ENCODE results near the gene LRP6. TPM values are rescaled to one million over a fixed set of nuclear protein-coding genes. Genes with fewer than 3 reads are reported as not detected.

Gene LRP6
- total and polyA plus RNA-seq, 10 donors: 0.63 to 14.9 (median 9.6) TPM

DNA sequence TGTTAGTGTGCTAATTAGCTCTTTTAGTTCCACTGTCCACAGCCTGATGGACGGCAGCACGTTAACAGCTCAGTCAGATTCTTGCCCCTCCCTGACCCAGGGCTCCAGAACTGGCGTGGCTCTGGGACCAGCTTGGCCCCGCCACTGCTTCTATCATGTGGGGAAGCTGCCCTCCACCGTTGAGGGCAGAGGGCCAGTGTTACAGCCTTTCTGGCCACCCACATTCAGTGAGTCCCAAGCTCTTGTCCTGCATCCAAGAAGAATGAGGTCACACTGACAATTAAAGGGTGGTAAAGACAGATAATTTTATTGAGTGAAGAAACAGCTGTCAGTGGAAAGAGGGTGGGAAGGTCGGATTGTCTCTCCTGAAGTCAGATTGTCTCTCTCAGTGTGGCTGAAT, 159.2 kb downstream of the LRP6 start:
- Histone ChIP-seq H3K27me3 (replicated peaks in 1 of 7) (no peaks in the 10 kb centered on the region), H3K27ac (no peak overlapping the region), H3K9me3 (peaks cover 11 to 63% (median 43%) of the 10 kb centered on the region in 8 donors), H3K4me3 (no peak overlapping the region), H3K36me3 (no peaks in the 10 kb centered on the region), H3K4me1 (no peaks in the 10 kb centered on the region)
- intact Hi-C loops (cut with DNase I; ENCODE audit: low total_unique reads): no loop called here
- WGBS, 5 donors: 81 to 90% (median 88%) methylated on average over 3 to 6 of the region's 6 CpGs
- TF ChIP-seq, protein P1, sequence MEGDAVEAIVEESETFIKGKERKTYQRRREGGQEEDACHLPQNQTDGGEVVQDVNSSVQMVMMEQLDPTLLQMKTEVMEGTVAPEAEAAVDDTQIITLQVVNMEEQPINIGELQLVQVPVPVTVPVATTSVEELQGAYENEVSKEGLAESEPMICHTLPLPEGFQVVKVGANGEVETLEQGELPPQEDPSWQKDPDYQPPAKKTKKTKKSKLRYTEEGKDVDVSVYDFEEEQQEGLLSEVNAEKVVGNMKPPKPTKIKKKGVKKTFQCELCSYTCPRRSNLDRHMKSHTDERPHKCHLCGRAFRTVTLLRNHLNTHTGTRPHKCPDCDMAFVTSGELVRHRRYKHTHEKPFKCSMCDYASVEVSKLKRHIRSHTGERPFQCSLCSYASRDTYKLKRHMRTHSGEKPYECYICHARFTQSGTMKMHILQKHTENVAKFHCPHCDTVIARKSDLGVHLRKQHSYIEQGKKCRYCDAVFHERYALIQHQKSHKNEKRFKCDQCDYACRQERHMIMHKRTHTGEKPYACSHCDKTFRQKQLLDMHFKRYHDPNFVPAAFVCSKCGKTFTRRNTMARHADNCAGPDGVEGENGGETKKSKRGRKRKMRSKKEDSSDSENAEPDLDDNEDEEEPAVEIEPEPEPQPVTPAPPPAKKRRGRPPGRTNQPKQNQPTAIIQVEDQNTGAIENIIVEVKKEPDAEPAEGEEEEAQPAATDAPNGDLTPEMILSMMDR (IDR thresholded peaks at IDR 0.05 in 8 of 11, conservative IDR thresholded peaks at IDR 0.05 in 3 of 11): no peak
- TF ChIP-seq POLR2AphosphoS5 (IDR thresholded peaks at IDR 0.05) (no peak), POLR2A (IDR thresholded peaks at IDR 0.05) (no peak)
- DNase-seq: peak; percentile 41

DNA sequence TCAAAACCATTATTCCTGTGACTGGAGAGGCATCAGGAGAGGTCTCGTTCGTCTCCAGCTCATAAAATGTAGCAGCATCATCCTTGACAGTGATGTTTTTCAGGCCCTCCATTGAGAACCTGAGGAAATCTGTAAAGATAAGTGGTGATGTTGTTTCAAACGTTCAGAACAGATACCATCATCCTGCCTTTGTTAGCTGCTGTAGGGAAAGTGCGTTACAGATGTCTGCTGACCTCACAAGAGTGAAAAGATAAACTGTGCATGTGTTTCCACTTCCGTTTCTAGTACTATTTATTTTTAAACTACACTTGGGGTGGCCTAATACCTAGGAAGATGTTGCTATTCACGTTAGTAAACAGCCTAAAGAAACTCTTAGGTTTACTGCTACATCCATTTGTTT, 167.7 kb downstream of the LRP6 start:
- WGBS, 5 donors: 44 to 70% (median 51%) methylated on average over 6 of the region's 6 CpGs
- TF ChIP-seq POLR2AphosphoS5 (IDR thresholded peaks at IDR 0.05): no peak
- TF ChIP-seq, protein P1 (IDR thresholded peaks at IDR 0.05 in 8 of 11, conservative IDR thresholded peaks at IDR 0.05 in 3 of 11): no peak
- TF ChIP-seq POLR2A (IDR thresholded peaks at IDR 0.05): no peak
- DNase-seq: no peak
- intact Hi-C loops (cut with DNase I; ENCODE audit: low total_unique reads): no loop called here
- no peak overlapping the region for H3K27ac ChIP-seq
- no peaks in the 10 kb centered on the region for H3K27me3 ChIP-seq (replicated peaks in 1 of 7)
- H3K4me1 ChIP-seq: no peaks in the 10 kb centered on the region
- H3K36me3 ChIP-seq: no peaks in the 10 kb centered on the region
- no peak overlapping the region for H3K4me3 ChIP-seq
- H3K9me3 ChIP-seq: peaks cover 0 to 8% (median 6%) of the 10 kb centered on the region in 8 donors

DNA sequence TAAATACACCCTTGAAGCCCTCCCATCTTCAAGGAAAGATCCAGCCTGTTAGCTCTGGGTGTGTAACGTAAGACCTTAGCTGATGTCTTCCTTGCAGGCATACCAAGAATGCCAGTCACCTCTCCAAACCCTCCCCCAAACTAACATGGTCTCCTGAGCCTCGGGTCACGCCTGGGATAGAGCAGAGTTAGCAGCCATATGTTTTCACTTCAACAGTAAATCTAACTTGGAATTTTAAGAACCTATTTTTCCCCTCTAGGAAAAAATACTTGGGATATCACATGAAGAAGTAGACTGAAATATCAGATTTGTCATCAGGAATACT, 168.2 kb downstream of the LRP6 start:
- no peaks in the 10 kb centered on the region for H3K36me3 ChIP-seq
- DNase-seq: no peak
- no peak overlapping the region for H3K27ac ChIP-seq
- 78 to 94% (median 86%) methylated on average over 3 of the region's 3 CpGs for WGBS, 5 donors
- intact Hi-C loops (cut with DNase I; ENCODE audit: low total_unique reads): no loop called here
- H3K4me3 ChIP-seq: no peak overlapping the region
- TF ChIP-seq, protein P1 (IDR thresholded peaks at IDR 0.05 in 8 of 11, conservative IDR thresholded peaks at IDR 0.05 in 3 of 11): no peak
- no peak for TF ChIP-seq POLR2A (IDR thresholded peaks at IDR 0.05)
- TF ChIP-seq POLR2AphosphoS5 (IDR thresholded peaks at IDR 0.05): no peak
- H3K4me1 ChIP-seq: no peaks in the 10 kb centered on the region
- peaks cover 0 to 4% (median 2%) of the 10 kb centered on the region in 8 donors for H3K9me3 ChIP-seq
- H3K27me3 ChIP-seq (replicated peaks in 1 of 7): no peaks in the 10 kb centered on the region

DNA sequence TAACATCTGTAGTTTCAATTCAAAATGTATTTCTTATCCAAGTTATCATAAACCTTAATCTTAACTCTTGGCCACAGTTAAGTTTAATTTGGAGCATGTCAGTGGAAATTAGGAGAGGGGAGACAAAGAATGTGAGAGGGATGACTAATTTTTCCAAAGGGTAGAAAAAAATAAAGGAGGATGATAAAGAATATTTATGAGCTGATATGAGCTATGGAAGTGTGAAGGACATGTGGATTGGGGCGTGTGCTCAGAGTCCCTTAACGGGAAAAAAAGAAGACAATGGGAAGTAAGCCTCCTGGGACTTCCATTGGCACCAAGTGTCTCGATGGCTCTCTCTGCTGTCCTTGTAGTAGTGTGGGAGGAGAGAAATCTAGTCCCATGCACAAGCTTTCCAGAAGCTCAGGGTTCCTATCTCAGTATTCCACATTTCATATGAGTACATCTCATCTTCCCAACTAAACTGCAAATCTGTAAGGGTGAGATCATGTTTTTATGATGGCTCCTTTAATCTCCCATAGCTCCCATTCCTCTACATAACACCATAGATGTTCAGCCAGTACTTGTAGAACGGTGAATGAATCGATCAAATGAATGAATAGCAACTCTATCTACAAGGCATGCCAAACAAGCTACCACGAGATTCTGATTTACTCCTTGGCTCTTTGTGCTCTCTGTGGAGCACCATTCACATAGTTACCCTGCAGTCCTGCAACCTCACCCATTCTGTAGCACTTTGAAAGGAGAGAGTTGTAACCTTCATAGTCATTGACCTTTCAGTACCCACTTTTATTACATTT, 168.8 kb downstream of the LRP6 start:
- Histone ChIP-seq H3K9me3 (no peaks in the 10 kb centered on the region), H3K27ac (no peak overlapping the region), H3K36me3 (no peaks in the 10 kb centered on the region), H3K27me3 (replicated peaks in 1 of 7) (peaks cover 0 to 4% (median 0%) of the 10 kb centered on the region in 7 donors), H3K4me3 (no peak overlapping the region), H3K4me1 (no peaks in the 10 kb centered on the region)
- whole genome bisulfite sequencing, 5 donors: 79 to 87% (median 83%) methylated on average over 6 of the region's 6 CpGs
- intact Hi-C loops (cut with DNase I; ENCODE audit: low total_unique reads): no loop called here
- TF ChIP-seq, protein P1 (IDR thresholded peaks at IDR 0.05 in 8 of 11, conservative IDR thresholded peaks at IDR 0.05 in 3 of 11): no peak
- TF ChIP-seq POLR2A (IDR thresholded peaks at IDR 0.05): no peak
- TF ChIP-seq POLR2AphosphoS5 (IDR thresholded peaks at IDR 0.05): no peak
- no peak for DNase-seq
